Right renal cortex interstitium (tissue), 3 donors: Measurements from ENCODE around the gene ATG7. TPM values are rescaled to one million over a fixed set of nuclear protein-coding genes. Genes with fewer than 3 reads are reported as not detected.
"Not testable (repeated sequence)": the region's sequence is repeated elsewhere in the genome, so short reads cannot be mapped to it uniquely, and the experiment has no call there.

Experiments used
- DNase-seq, 3 donors: peaks; one replicate each; pipeline ENCODE4 v3.0.0-alpha.2; 2013; ENCODE audit warnings: low read depth in 3 of 3, low spot score in 2 of 3
- polyA plus RNA-seq, 3 donors: library from polyadenylated mRNA; unstranded; fragments of 120-200 nt; gene quantifications; one replicate each; pipeline ENCODE4 v1.2.1, GENCODE V29; 2013; ENCODE audit not compliant: insufficient read length in 3 of 3

Gene ATG7
- polyA plus RNA-seq, 3 donors: 26.9 to 27.3 (median 27.1) TPM

DNA sequence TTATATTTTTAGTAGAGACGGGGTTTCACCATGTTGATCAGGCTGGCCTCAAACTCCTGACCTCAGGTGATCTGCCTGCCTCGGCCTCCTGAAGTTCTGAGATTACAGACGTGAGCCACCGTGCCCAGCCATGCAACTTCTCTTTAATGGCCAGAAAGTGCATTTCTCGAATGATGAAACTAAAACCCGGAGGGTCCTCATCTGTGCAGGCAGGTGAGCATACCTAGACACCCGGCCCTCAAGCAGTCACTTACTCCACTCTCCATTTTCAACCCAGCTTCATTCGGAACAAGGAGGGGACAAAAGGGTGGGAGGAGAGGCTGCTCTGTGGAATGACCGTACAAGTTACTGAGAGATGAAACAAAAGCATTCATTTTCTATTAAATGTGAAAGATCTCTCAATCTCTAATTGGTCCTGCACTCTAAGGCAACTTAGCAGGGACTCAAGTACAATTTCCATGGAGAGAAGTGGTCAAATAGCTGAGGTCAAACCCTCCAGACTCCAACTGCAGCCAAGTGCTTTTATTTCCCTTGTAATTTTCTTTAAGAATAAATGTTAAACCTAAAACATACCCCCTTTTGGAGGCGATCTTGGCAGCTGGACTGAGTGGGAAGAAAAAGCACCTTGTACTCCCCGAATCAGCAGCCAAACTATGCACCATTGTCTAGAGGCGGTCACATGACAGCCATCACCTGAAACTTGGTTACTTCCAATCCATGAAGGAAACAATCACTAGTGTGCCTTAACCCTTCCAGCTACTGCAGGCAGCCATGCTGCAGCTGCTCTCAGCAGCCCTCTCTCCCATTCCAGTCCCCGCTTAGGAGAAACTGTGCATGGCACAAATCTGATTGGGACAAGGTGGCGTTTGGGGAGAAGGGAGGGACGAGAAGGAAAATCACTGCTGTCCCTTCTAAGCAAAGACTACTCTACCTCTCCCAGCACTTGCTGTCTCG is 309.3 kb downstream of the ATG7 start:
- DNase-seq: no peak

DNA sequence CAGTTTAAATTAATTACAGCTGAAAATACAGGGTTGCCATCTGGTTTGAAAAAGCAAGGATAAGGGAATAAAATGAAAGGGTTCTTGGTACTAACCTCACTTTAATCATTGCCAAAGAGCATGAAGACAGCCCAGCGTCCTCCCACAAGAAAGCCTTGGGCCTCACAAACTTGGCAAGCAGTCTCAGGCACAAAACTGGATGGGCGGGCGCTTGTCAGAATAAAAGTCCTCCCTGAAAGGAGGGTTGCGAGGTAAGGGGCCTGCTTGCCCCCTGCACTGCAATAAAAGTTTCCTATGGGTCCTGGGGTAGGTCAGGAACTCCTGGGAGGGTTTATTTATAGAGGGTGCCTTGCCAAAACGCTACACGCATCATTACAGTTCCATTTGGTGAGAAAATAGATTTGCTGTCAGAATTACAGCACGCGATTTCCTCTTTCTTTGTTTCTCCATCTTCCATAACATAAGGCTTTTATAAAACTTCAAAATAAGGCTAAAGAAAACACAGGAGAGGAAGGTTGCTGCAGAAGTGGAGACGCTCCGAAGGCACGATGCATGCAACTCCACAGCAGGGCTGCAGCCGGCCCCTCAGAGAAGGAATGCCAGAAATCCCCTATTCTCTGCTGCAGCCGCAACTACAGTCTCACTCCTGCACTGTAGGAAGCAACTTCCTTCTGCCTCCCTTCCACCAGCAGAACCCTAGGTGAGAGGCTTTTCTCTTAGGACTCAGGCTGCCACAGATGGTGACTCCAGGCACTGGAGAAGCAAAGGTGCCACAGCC is 310.2 kb downstream of the ATG7 start:
- peak in 2 of 3 donors; percentile 57 to 81 for DNase-seq

- DNase-seq: no peak
Observed at GRCh38 chr3:11583235-11583634, 311.0 kb downstream of the ATG7 start.

DNA sequence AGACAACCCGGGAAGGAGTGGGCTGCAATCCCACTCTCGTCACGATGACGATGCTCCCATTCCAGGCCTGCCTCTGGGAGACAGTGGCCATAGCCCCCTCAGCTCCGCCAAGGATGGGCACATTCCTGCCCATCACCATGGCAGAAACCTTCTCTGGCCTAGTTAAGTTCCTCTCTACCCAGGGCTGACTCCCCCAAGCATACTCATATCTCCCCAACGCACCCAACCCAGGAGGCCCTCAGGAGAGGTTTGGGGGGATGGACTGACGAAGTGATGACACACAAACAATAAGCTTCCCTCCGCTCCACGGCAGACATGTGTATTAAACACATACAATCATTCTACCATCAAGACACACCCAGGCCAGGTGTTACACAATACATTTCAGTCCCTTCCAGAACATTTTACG is 311.4 kb downstream of the ATG7 start:
- DNase-seq: no peak

DNA sequence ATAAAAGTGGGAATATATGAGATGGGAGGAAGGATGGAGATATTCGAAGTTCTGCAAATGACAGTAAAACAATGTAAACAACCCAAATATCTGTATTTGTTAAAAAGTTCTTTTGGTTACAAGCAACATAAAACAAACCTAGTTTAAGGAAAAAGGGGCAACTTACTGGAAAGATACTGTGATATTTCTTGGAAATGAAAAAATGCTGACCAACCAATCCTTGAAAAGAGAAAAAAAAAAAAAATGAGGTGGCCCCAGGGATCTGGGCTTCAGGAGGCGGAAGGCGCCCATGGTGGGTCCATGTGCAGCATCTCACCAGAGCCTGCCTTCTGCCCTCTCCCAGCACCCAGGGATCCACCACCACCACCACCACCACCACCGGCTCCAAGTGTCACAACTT is 312.4 kb downstream of the ATG7 start:
- no peak for DNase-seq

GRCh38 chr3:11587766-11588165 is 315.6 kb downstream of the ATG7 start:
- DNase-seq: no peak

DNA sequence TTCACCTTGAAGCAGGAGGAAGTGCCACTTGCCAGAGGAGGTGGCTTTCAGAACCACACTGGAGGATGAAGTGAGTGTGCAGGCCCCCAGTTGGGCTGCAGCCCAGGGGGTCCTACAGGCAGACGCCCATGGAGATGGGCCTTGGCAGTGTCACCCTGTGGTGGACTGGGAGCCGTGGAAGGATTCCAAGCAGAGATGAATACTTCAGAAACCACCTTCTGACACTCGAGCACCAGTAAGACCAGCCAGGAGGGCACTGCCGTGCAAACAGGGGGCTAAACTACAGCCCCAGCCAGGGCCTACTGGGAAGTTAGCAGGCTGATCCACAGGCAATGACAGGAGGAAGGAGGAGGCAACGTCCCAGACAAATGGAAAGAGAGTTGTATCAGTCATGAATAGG is 316.1 kb downstream of the ATG7 start:
- no peak for DNase-seq

DNA sequence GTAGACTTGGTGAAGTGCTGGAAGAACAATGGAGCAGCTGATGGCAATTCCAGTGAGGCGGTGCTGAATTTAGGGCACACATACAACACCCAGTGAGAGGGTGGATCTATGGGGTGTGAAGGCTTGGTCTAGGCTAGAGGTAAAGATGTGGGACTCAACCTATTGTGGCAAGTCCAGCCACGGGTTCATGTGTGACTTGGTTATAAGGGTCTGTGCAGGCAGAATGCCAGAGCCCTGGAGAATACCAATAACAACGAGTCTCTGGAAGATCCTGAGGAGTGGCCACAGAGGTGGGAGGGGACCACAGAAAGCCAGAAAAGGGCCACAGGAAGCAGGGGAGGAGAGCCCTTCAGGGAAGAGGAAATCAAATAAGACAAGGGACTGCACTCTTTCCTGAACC is 316.6 kb downstream of the ATG7 start:
- no peak for DNase-seq

DNA sequence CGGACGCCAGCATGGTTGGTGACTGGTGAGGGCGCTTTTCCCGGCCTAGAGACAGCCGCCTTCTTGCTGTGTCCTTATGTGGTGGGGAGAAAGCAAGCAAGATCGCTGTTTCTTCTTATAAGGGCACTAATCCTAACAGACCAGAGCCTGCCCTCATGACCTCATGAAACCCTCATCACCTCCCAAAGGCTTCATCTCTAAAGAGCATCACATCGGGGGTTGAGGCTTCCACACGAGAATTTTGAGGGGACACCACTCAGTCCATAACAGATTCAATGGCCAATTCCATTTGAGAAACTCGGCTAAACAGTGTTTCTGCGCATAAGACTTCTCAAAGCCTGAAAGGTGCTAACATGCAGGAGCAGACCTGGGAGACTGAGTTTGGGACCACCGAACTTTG is 317.5 kb downstream of the ATG7 start:
- no peak for DNase-seq

DNA sequence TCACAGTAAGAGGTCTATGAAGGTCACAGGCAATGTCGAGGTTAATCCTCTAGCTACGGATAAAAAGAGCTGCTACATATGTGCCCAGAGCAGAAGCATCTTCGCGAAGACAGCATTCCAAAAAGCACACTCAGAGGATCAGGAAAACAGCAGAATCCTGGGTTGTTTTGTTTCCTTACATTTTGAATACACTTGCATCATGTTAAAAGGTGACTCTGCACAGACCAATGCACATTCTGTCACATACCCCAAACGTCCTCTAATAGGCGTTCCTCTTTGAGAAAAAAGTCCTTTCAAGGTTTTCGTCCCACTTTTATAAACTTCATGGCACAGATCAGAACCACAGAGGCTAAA is 318.8 kb downstream of the ATG7 start:
- DNase-seq: no peak

DNA sequence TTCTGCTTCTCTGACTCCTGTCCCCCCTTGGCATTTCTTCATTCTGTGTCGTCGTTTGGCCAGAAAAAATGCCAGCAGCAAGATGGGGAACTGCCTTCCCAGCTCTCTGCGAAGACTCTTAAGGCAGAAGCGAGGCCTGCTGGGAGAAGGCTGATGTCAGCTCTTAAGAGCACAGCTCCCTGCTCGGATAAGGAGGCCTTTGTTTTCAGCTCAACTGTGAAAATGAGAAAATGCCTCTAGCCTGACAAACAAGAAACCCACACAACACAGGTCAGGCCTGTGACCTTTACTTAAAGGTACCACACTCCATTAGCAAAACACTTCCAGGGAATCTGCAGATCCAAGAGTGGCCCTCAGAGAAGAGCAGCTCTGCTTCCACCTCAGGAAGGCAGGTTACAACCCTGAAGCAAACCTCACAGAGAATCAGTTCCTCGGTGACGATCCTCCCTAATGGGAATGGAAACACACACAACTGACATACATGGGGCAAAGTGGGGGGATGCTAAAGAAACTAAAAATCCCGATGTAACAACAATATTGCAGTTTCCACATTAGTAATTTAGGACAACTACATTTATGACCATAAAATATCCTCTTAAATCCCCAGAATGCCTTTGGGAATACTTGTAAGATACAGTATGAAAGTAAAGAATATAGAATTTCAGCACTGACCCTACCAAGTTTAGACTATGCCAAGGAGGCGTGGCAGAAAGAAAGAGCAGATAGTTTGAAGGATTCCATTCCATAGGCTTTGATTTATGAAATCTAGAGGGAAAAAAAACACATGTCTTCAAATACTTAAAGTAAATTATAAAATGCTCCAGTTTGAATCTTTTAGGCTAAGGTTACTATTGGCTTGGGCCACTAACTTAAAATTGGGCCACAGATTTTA is 319.4 kb downstream of the ATG7 start:
- no peak for DNase-seq

DNA sequence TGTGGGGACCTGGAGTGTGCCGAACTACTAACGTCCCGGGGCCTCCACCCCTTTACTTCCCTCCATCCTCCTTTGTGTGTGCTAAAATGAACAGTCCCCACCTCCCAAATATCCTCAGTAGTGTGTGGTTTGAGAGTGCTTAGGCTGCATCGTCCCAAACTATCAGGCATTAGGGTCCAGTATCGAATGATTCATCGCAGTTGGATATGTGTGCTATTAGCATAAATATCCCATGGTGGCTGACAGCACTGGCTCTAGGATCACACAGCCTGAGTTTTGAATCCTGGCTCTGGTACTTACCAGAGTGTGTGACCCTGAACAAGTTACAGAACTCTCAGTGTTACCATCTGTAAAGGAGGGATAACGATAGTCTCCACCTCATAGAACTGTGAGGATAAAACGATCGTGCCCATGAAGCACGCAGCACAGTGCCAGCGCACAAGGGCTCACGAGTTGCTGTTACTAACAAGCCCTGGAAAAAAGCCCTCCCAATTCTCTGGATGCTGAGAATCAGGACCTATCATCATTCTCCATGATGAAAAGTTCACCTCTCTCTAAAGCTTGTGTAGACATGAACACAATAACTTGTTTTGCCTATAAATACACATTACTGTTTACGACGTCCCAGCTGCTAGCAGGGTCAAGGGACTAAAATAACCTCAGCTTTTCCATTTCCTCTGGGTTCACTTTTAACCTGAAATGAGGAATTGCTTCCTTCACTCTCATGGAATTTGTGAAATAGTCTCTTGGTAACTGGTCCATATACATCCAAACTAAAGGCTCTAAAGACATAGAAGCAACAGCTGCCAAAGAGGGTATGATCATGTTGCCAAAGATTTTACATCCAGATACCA is 320.5 kb downstream of the ATG7 start:
- DNase-seq: no peak

DNA sequence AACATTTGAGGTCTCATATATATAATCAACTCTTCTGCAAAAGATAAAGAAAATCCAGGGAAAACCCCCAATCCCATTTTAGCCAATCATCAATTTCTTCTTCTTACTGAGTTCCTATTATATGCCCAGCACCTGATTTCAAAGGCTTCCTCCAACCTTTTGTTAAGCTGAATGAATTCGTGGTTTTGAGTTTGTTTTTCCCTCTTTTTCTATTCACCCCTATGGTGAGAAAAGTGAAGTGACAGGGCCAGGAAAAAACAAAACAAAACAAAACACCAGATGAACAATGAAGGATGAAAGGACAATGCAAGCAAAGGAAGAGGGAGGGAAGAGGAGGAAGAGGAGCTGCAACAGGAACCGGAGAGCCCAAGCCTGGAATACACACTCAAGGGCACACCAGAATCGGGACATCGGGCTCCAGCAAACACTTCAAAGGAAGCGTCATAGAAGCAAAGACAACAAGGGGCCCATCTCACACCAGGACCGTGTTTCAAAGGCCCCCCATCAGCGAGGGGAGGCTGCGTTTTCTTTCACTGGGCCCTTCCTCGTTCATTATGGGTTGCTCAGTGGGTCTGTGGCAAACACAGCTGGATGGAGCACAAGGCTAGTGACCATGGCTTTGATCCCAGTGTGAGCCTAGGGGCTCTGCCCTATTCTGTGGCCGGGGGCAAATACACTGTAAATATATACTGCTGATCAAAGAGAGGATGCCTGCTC is 321.3 kb downstream of the ATG7 start:
- no peak for DNase-seq

GRCh38 chr3:11595024-11595423 is 322.8 kb downstream of the ATG7 start:
- not testable (repeated sequence) for DNase-seq

DNA sequence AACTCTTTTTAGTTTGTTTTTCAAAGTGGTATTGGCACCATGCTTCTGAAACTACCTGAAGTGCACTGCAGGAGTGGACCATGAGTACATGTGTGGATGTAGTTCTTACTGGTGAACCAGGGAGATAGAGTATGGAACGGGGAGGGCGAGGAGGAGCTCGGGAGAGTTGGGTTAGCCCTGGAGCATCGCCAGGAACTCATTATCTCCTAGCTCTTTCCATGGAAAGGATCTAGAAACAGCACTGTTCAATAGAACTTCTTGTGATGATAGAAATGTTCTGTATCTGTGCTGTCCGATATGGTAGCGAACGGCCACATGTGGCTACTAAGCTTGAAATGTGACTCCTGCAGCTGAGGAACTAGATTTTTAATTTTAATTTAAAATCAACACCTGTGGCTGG is 324.2 kb downstream of the ATG7 start:
- no peak for DNase-seq

DNA sequence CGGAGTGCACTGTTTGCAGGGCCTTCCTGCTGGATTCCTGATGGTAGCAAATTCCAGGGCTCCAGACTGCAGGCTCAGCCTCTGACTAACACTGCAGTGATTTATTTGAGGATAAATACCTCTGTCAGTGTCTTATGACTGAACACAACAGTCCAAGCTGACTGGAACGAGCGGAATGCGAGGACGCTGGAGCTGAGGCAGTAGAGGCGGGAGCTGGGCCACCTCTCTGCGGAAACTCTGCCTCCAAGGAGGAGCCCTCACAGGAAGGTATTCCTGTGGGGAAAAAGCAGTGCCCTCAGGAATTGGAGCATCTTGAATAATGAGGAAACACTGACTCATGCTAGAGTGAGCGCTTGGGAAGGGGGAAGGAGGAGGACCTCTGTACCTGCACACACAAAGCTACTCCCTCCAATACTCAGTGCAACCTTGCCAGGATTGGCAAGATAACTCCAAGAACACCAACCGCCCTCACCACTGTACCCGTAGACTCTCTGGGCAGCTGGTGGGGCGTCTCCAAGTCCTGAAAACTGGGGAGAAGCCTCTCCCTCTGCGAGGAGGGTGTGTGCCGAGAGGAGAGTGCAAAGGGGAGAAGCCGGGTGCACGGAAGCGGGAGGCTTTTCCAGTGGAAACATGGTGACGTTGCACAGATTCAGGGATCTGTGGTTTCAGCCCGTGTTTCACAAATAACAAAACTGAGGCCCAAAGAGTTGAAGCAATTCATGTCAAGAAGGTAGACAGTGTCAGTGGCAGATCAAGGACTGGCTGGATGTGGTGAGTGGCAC is 328.5 kb downstream of the ATG7 start:
- DNase-seq: peak; percentile 69 to 82 (median 72)

GRCh38 chr3:11601446-11602238 is 329.4 kb downstream of the ATG7 start:
- DNase-seq: no peak
